Measurements from ENCODE around the gene DGKE.

Gene DGKE

GRCh38 chr17:56914581-56915273 is 80.8 kb downstream of the DGKE start:
- peaks cover 9% of the 10 kb centered on the region; the same call in 1 of the 2 replicates for H3K4me1 ChIP-seq (ENCODE audit: control insufficient read depth, insufficient read depth, low read length)
- no peaks in the 10 kb centered on the region; the same call in 1 of the 2 replicates for H3K36me3 ChIP-seq (ENCODE audit: control insufficient read depth, insufficient read depth, low read length)
- no peak overlapping the region for H3K27ac ChIP-seq (ENCODE audit: low read depth, low read length)
- H3K9ac ChIP-seq (ENCODE audit: low read depth, low read length), result peak overlapping the region; percentile 55; the same call in 1 of the 2 replicates
- H3K4me3 ChIP-seq (ENCODE audit: low read depth, low read length), result peak overlapping the region; percentile 87
- H3K27me3 ChIP-seq (ENCODE audit: control insufficient read depth, insufficient read depth, low read length), result peaks cover 27% of the 10 kb centered on the region
- H3K9me3 ChIP-seq (ENCODE audit: control insufficient read depth, insufficient read depth, low read length), result no peaks in the 10 kb centered on the region

- Histone ChIP-seq H3K4me1 (ENCODE audit: control insufficient read depth, insufficient read depth, low read length) (peaks cover 9% of the 10 kb centered on the region; the same call in 1 of the 2 replicates), H3K27ac (ENCODE audit: low read depth, low read length) (no peak overlapping the region), H3K4me3 (ENCODE audit: low read depth, low read length) (no peak overlapping the region), H3K36me3 (ENCODE audit: control insufficient read depth, insufficient read depth, low read length) (no peaks in the 10 kb centered on the region), H3K27me3 (ENCODE audit: control insufficient read depth, insufficient read depth, low read length) (peaks cover 25% of the 10 kb centered on the region), H3K9ac (ENCODE audit: low read depth, low read length) (no peak overlapping the region), H3K9me3 (ENCODE audit: control insufficient read depth, insufficient read depth, low read length) (no peaks in the 10 kb centered on the region)
Measured at GRCh38 chr17:56917559-56918296, 83.8 kb downstream of the DGKE start.

DNA sequence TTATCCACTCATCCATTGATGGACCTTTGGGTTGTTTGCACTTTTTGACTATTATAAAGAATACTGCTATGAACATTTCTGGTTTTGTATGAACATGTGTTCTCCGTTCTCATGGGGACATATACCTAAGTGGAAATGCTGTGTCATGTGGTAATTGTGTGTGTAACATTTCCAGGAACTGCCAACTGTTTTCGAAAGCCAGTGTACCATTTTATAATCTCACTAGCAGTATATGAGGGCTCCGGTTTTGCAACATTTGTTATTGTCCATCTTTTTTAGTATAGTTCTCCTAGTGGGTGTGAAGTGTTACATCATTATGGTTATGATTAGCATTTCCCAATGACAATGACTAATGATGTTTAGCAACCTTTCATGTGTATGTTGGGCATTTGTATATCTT is 85.0 kb downstream of the DGKE start:
- H3K27ac ChIP-seq (ENCODE audit: low read depth, low read length), result no peak overlapping the region
- H3K9ac ChIP-seq (ENCODE audit: low read depth, low read length), result no peak overlapping the region
- peaks cover 19% of the 10 kb centered on the region for H3K27me3 ChIP-seq (ENCODE audit: control insufficient read depth, insufficient read depth, low read length)
- no peaks in the 10 kb centered on the region for H3K36me3 ChIP-seq (ENCODE audit: control insufficient read depth, insufficient read depth, low read length)
- peaks cover 5% of the 10 kb centered on the region; the same call in 1 of the 2 replicates for H3K4me1 ChIP-seq (ENCODE audit: control insufficient read depth, insufficient read depth, low read length)
- H3K9me3 ChIP-seq (ENCODE audit: control insufficient read depth, insufficient read depth, low read length), result no peaks in the 10 kb centered on the region
- H3K4me3 ChIP-seq (ENCODE audit: low read depth, low read length), result no peak overlapping the region
